Activated CD4-positive, alpha-beta T cell treated with anti-CD3 and anti-CD28 coated beads for 24 hours (primary cell): ENCODE results near the gene TGFB3.

Experiments used
- DNase-seq, 2 donors: peaks; one replicate each; pipeline ENCODE4 v3.0.0-alpha.2; 2020; ENCODE audit warnings: low read depth in 2 of 2

TGFB3 gene

GRCh38 chr14:75987201-75987970, 5.6 kb upstream of the TGFB3 start:
- no peak for DNase-seq

GRCh38 chr14:75986439-75986765, 4.6 kb upstream of the TGFB3 start:
- no peak for DNase-seq

GRCh38 chr14:75985618-75986438, 4.0 kb upstream of the TGFB3 start, which contains the start of gene IFT43:
TSS of gene IFT43 (plus strand) at chr14:75985763. CDS start at chr14:75985787, 24 bp downstream.
- DNase-seq, result peak; percentile 82 to 88

- DNase-seq, result no peak
Observed at GRCh38 chr14:75984674-75985073, 2.9 kb upstream of the TGFB3 start.

- no peak for DNase-seq
Observed at GRCh38 chr14:75983019-75983358, 1.2 kb upstream of the TGFB3 start.

- peak; percentile 58 to 67 for DNase-seq
Observed at GRCh38 chr14:75982266-75983018, 647 bp upstream of the TGFB3 start.

GRCh38 chr14:75980856-75981255, 939 bp downstream of the TGFB3 start:
- no peak for DNase-seq

- DNase-seq, result no peak
Observed at GRCh38 chr14:75979648-75980565, 1.9 kb downstream of the TGFB3 start.

GRCh38 chr14:75979071-75979571, 2.7 kb downstream of the TGFB3 start:
- DNase-seq, result no peak

GRCh38 chr14:75978249-75978731, 3.5 kb downstream of the TGFB3 start:
- DNase-seq, result no peak

- DNase-seq, result no peak
Observed at GRCh38 chr14:75977582-75977943, 4.2 kb downstream of the TGFB3 start.

- DNase-seq, result no peak
Observed at GRCh38 chr14:75976826-75977581, 4.8 kb downstream of the TGFB3 start.

- DNase-seq, result no peak
Observed at GRCh38 chr14:75972801-75973421, 8.9 kb downstream of the TGFB3 start.

GRCh38 chr14:75971509-75971908, 10.3 kb downstream of the TGFB3 start:
- DNase-seq, result no peak

GRCh38 chr14:75970989-75971388, 10.8 kb downstream of the TGFB3 start:
- DNase-seq, result no peak

GRCh38 chr14:75969891-75970290, 11.9 kb downstream of the TGFB3 start:
- no peak for DNase-seq

- DNase-seq, result no peak
Observed at GRCh38 chr14:75969126-75969525, 12.7 kb downstream of the TGFB3 start.

GRCh38 chr14:75968456-75968855, 13.3 kb downstream of the TGFB3 start:
- no peak for DNase-seq

- DNase-seq, result no peak
Observed at GRCh38 chr14:75967866-75968265, 13.9 kb downstream of the TGFB3 start.

GRCh38 chr14:75961662-75962061, 20.1 kb downstream of the TGFB3 start:
- DNase-seq, result no peak
